ENCODE measurements around the gene USP6.
A peak's percentile ranks its signal among the peaks of the same experiment; 100 is the strongest.
"Not testable (repeated sequence)": the region's sequence is repeated elsewhere in the genome, so short reads cannot be mapped to it uniquely, and the experiment has no call there.

USP6 gene

GRCh38 chr17:5115673-5116651 lies at the start of gene USP6:
Gene USP6 (plus strand): TSS chr17:5116032. CDS start chr17:5130368, 14,336 bp downstream.
- no peak for DNase-seq

- no peak for DNase-seq
These were observed 47.6 kb upstream of the USP6 start for GRCh38 chr17:5068236-5068635.

GRCh38 chr17:5069724-5070123 lies 46.1 kb upstream of the USP6 start:
- no peak for DNase-seq

GRCh38 chr17:5075472-5075871 lies 40.4 kb upstream of the USP6 start:
- DNase-seq: not testable (repeated sequence)

- not testable (repeated sequence) for DNase-seq
These were observed 38.6 kb upstream of the USP6 start for GRCh38 chr17:5077275-5077674.

- no peak for DNase-seq
These were observed 38.1 kb upstream of the USP6 start for GRCh38 chr17:5077781-5078105.

- peak; percentile 80 to 82 for DNase-seq
These were observed 37.5 kb upstream of the USP6 start, which contains the start of gene ZFP3 for GRCh38 chr17:5078106-5079028. Gene ZFP3 (plus strand): TSS chr17:5078467. CDS start chr17:5091505, 13,038 bp downstream.

- no peak for DNase-seq
These were observed 35.2 kb upstream of the USP6 start for GRCh38 chr17:5080591-5080990.

- DNase-seq: no peak
These were observed 23.4 kb upstream of the USP6 start for GRCh38 chr17:5092218-5093010.

- DNase-seq: no peak
These were observed 19.1 kb upstream of the USP6 start for GRCh38 chr17:5096731-5097100.

GRCh38 chr17:5097101-5097834 lies 18.6 kb upstream of the USP6 start:
- peak; percentile 44 to 68 for DNase-seq

GRCh38 chr17:5099271-5099670 lies 16.6 kb upstream of the USP6 start:
- DNase-seq: no peak

GRCh38 chr17:5100832-5101231 lies 15.0 kb upstream of the USP6 start:
- no peak for DNase-seq

GRCh38 chr17:5110816-5111215 lies 5.0 kb upstream of the USP6 start:
- no peak for DNase-seq

- peak; percentile 90 to 92 for DNase-seq
These were observed 4.2 kb upstream of the USP6 start, which contains the start of gene ZNF232 for GRCh38 chr17:5111402-5112204. Gene ZNF232 (minus strand): TSS chr17:5111878. CDS start chr17:5111822, 56 bp downstream.

GRCh38 chr17:5118219-5118618 lies 2.4 kb downstream of the USP6 start:
- DNase-seq: no peak

GRCh38 chr17:5120036-5120435 lies 4.2 kb downstream of the USP6 start:
- no peak for DNase-seq

GRCh38 chr17:5120436-5121185 lies 4.8 kb downstream of the USP6 start:
- DNase-seq: not testable (repeated sequence)

GRCh38 chr17:5121186-5121841 lies 5.5 kb downstream of the USP6 start:
- no peak for DNase-seq

- not testable (repeated sequence) for DNase-seq
These were observed 6.2 kb downstream of the USP6 start for GRCh38 chr17:5122056-5122455.

All from CD4-positive, alpha-beta T cell treated with Interferon alpha-2 for 1 hour (primary cell).